H1 (cell line): ENCODE data around the gene ASPN. TPM values are rescaled to one million over a fixed set of nuclear protein-coding genes. Genes with fewer than 3 reads are reported as not detected.

Experiments used
- CBX5 ChIP-seq: fragments of 300-800, 300-1000 bp; sonication (generic); IDR thresholded peaks from 2 replicates; pipeline ENCODE4 v1.7.1; 2016; ENCODE audit warnings: antibody characterized with exemption, low read length, low read depth
- CEBPB ChIP-seq: IDR thresholded peaks from 2 replicates; pipeline ENCODE4 v1.6.1; 2012; ENCODE audit warnings: low read depth, low read length
- EGR1 ChIP-seq: IDR thresholded peaks from 2 replicates; pipeline ENCODE4 v1.6.1; 2011; ENCODE audit warnings: low read depth, low read length, borderline replicate concordance
- KDM1A ChIP-seq: fragments of 200-600, 300-600 bp; sonication (generic); IDR thresholded peaks from 2 replicates; pipeline ENCODE4 v1.7.1; 2016; ENCODE audit warnings: mild to moderate bottlenecking, low read length, borderline replicate concordance
- MAFK ChIP-seq: IDR thresholded peaks from 2 replicates; pipeline ENCODE4 v1.6.1; 2012; ENCODE audit warnings: low read depth, mild to moderate bottlenecking, improper control_type of control experiment, low read length
- SP4 ChIP-seq: IDR thresholded peaks from 2 replicates; pipeline ENCODE4 v1.6.1; 2012; ENCODE audit warnings: low read length, inconsistent platforms
- SRF ChIP-seq: IDR thresholded peaks from 2 replicates; pipeline ENCODE4 v1.6.1; 2011; ENCODE audit warnings: mild to moderate bottlenecking, low read depth, low read length, moderate library complexity
- TAF7 ChIP-seq: optimal IDR thresholded peaks from 2 replicates; pipeline ENCODE3; 2011; ENCODE audit warnings: low read depth, mild to moderate bottlenecking, inconsistent platforms, low read length, moderate library complexity, borderline replicate concordance
- TBP ChIP-seq: IDR thresholded peaks from 2 replicates; pipeline ENCODE4 v1.6.1; 2011; ENCODE audit warnings: low read depth, low read length, improper control_type of control experiment
- polyA plus RNA-seq, 7 experiments: library from polyadenylated mRNA; depleted of rRNA in 3 of 7; stranded (reverse) in 5 of 7; unstranded in 2 of 7; fragments of >200 nt in 5 of 7; fragments of 200-250 nt in 2 of 7; gene quantifications; 1 replicate in 5 of 7; 2 replicates in 1 of 7; 4 replicates in 1 of 7; pipeline versions ENCODE4 v1.2.1 to v1.2.3, GENCODE V29; 2011 to 2013; ENCODE audit warnings: missing spikeins in 2 of 7, mixed read lengths in 2 of 7
- total RNA-seq: library from RNA; stranded (reverse); fragmentation: NEBNext Ultra II Directional; extraction: Animal tissue kit (Norgen Biotek cat#: 25700); gene quantifications from 2 replicates; pipeline ENCODE4 v1.2.1, GENCODE V29; 2021
- TF ChIP-seq, protein P1 (sequence below): fragments of 300-600 bp; sonication (generic); IDR thresholded peaks from 2 replicates; pipeline ENCODE4 v1.7.1; 2012; ENCODE audit warnings: low read length, moderate library complexity, mild to moderate bottlenecking, inconsistent platforms; ENCODE audit not compliant: insufficient replicate concordance
- TF ChIP-seq, protein P2 (sequence below): IDR thresholded peaks from 2 replicates; pipeline ENCODE4 v1.6.1; 2011; ENCODE audit warnings: low read depth, mild to moderate bottlenecking, low read length; ENCODE audit not compliant: insufficient read depth
- TF ChIP-seq, protein P3 (sequence below): IDR thresholded peaks from 2 replicates; pipeline ENCODE4 v1.6.1; 2012; ENCODE audit warnings: inconsistent platforms

ASPN gene
- total and polyA plus RNA-seq, 2 of the 8 experiments (the other 6 are each of a cell fraction or from before 2014, with no cell fraction given): not detected

DNA sequence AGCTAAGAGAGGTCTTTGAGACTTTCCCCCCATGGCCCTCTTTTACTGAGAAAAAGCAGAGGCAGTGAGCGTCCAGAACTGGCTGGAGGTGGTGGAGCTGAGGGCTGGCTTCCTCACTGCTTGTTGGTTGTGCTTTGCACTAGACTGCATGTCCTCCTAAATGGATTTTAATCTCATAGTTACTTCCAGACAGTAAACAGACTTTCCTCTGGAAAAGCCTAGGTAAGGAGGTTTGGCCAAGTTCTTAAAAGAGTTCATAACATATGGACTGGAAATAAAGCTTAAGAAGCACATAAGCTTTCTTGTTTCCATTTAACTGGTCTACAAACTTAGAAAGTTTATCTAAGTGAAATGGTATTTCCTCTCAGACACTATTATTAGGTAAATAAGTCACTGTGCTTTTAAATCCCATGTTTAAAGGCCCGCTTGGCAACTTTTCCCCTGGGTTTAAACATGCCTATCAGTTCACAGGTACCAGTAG lies 2.0 kb downstream of the ASPN start (continued):
- TF ChIP-seq, protein P1, sequence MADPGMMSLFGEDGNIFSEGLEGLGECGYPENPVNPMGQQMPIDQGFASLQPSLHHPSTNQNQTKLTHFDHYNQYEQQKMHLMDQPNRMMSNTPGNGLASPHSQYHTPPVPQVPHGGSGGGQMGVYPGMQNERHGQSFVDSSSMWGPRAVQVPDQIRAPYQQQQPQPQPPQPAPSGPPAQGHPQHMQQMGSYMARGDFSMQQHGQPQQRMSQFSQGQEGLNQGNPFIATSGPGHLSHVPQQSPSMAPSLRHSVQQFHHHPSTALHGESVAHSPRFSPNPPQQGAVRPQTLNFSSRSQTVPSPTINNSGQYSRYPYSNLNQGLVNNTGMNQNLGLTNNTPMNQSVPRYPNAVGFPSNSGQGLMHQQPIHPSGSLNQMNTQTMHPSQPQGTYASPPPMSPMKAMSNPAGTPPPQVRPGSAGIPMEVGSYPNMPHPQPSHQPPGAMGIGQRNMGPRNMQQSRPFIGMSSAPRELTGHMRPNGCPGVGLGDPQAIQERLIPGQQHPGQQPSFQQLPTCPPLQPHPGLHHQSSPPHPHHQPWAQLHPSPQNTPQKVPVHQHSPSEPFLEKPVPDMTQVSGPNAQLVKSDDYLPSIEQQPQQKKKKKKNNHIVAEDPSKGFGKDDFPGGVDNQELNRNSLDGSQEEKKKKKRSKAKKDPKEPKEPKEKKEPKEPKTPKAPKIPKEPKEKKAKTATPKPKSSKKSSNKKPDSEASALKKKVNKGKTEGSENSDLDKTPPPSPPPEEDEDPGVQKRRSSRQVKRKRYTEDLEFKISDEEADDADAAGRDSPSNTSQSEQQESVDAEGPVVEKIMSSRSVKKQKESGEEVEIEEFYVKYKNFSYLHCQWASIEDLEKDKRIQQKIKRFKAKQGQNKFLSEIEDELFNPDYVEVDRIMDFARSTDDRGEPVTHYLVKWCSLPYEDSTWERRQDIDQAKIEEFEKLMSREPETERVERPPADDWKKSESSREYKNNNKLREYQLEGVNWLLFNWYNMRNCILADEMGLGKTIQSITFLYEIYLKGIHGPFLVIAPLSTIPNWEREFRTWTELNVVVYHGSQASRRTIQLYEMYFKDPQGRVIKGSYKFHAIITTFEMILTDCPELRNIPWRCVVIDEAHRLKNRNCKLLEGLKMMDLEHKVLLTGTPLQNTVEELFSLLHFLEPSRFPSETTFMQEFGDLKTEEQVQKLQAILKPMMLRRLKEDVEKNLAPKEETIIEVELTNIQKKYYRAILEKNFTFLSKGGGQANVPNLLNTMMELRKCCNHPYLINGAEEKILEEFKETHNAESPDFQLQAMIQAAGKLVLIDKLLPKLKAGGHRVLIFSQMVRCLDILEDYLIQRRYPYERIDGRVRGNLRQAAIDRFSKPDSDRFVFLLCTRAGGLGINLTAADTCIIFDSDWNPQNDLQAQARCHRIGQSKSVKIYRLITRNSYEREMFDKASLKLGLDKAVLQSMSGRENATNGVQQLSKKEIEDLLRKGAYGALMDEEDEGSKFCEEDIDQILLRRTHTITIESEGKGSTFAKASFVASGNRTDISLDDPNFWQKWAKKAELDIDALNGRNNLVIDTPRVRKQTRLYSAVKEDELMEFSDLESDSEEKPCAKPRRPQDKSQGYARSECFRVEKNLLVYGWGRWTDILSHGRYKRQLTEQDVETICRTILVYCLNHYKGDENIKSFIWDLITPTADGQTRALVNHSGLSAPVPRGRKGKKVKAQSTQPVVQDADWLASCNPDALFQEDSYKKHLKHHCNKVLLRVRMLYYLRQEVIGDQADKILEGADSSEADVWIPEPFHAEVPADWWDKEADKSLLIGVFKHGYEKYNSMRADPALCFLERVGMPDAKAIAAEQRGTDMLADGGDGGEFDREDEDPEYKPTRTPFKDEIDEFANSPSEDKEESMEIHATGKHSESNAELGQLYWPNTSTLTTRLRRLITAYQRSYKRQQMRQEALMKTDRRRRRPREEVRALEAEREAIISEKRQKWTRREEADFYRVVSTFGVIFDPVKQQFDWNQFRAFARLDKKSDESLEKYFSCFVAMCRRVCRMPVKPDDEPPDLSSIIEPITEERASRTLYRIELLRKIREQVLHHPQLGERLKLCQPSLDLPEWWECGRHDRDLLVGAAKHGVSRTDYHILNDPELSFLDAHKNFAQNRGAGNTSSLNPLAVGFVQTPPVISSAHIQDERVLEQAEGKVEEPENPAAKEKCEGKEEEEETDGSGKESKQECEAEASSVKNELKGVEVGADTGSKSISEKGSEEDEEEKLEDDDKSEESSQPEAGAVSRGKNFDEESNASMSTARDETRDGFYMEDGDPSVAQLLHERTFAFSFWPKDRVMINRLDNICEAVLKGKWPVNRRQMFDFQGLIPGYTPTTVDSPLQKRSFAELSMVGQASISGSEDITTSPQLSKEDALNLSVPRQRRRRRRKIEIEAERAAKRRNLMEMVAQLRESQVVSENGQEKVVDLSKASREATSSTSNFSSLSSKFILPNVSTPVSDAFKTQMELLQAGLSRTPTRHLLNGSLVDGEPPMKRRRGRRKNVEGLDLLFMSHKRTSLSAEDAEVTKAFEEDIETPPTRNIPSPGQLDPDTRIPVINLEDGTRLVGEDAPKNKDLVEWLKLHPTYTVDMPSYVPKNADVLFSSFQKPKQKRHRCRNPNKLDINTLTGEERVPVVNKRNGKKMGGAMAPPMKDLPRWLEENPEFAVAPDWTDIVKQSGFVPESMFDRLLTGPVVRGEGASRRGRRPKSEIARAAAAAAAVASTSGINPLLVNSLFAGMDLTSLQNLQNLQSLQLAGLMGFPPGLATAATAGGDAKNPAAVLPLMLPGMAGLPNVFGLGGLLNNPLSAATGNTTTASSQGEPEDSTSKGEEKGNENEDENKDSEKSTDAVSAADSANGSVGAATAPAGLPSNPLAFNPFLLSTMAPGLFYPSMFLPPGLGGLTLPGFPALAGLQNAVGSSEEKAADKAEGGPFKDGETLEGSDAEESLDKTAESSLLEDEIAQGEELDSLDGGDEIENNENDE: no peak
- TF ChIP-seq TBP (no peak), TAF7 (no peak), MAFK (no peak), EGR1 (no peak), SRF (no peak), KDM1A (no peak), CBX5 (no peak), SP4 (no peak), CEBPB (no peak)
- TF ChIP-seq, protein P2, sequence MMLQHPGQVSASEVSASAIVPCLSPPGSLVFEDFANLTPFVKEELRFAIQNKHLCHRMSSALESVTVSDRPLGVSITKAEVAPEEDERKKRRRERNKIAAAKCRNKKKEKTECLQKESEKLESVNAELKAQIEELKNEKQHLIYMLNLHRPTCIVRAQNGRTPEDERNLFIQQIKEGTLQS: no peak
- TF ChIP-seq, protein P3, sequence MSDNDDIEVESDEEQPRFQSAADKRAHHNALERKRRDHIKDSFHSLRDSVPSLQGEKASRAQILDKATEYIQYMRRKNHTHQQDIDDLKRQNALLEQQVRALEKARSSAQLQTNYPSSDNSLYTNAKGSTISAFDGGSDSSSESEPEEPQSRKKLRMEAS: no peak
